ENCODE data around the gene TRAF5. TPM values are rescaled to one million over a fixed set of nuclear protein-coding genes. Genes with fewer than 3 reads are reported as not detected.

Gene TRAF5, protein sequence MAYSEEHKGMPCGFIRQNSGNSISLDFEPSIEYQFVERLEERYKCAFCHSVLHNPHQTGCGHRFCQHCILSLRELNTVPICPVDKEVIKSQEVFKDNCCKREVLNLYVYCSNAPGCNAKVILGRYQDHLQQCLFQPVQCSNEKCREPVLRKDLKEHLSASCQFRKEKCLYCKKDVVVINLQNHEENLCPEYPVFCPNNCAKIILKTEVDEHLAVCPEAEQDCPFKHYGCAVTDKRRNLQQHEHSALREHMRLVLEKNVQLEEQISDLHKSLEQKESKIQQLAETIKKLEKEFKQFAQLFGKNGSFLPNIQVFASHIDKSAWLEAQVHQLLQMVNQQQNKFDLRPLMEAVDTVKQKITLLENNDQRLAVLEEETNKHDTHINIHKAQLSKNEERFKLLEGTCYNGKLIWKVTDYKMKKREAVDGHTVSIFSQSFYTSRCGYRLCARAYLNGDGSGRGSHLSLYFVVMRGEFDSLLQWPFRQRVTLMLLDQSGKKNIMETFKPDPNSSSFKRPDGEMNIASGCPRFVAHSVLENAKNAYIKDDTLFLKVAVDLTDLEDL
- polyA plus RNA-seq (2011; rRNA removed) (14.6 and 16.0 TPM in 2 replicates), polyA plus RNA-seq (2017; fragmentation: RNase III; extraction: RNeasy Plus Mini Kit Qiagen cat#74134 plus additional on column Dnase treatment) (8.2 to 9.5 TPM (median 8.6 TPM) in 3 replicates), polyA minus RNA-seq (2011; rRNA and poly(A)+ RNA removed) (9.6 and 12.8 TPM in 2 replicates)
- 5.4 and 6.3 TPM in 2 replicates for polyA plus RNA-seq (2012; cell fraction: cytosol; rRNA removed)
- polyA plus RNA-seq (2012; cell fraction: nucleus; rRNA removed) = 10.1 and 15.6 TPM in 2 replicates

GRCh38 chr1:211326528-211327345, at the start of gene TRAF5:
Gene TRAF5 (plus strand): TSS chr1:211326833. CDS start chr1:211353240, 26,407 bp downstream.
- peak within 1 kb of the TSS; percentile 87 to 95 for H3K27ac ChIP-seq
- ChIA-PET POLR2A (interaction anchor here (0.9 to 1.0 kb wide), 3 partner anchors 56 to 252 kb away, joined by 4 to 7 read pairs (median 4); partner anchors contain the start of gene SLC30A1), CTCF (interaction anchor here (0.6 to 10.2 kb wide), 8 partner anchors 12 to 328 kb away, joined by 3 to 135 read pairs (median 4); no protein-coding TSS in a partner anchor)
- TF ChIP-seq BHLHE40 (IDR thresholded peaks at IDR 0.05; ENCODE audit: low read depth, low read length) = peak; percentile 35; the same call in 1 of the 2 replicates
- no peak for TF ChIP-seq TFCP2L1 (CRISPR knock-in tag; IDR thresholded peaks at IDR 0.05)
- no peak for TF ChIP-seq ELK1 (IDR thresholded peaks at IDR 0.05; ENCODE audit: low read depth, low read length)
- TF ChIP-seq, protein P1, sequence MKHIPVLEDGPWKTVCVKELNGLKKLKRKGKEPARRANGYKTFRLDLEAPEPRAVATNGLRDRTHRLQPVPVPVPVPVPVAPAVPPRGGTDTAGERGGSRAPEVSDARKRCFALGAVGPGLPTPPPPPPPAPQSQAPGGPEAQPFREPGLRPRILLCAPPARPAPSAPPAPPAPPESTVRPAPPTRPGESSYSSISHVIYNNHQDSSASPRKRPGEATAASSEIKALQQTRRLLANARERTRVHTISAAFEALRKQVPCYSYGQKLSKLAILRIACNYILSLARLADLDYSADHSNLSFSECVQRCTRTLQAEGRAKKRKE (CRISPR knock-in tag; IDR thresholded peaks at IDR 0.05; ENCODE audit: low read depth) = no peak
- TF ChIP-seq, protein P2, sequence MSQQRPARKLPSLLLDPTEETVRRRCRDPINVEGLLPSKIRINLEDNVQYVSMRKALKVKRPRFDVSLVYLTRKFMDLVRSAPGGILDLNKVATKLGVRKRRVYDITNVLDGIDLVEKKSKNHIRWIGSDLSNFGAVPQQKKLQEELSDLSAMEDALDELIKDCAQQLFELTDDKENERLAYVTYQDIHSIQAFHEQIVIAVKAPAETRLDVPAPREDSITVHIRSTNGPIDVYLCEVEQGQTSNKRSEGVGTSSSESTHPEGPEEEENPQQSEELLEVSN (IDR thresholded peaks at IDR 0.05; ENCODE audit: borderline replicate concordance, low read depth) = peak; percentile 52; the same call in 1 of the 2 replicates
- TF ChIP-seq JUNB (IDR thresholded peaks at IDR 0.05) = no peak
- TF ChIP-seq ZFP36 (IDR thresholded peaks at IDR 0.05; ENCODE audit: borderline replicate concordance, partially characterized antibody) = no peak
- TF ChIP-seq BCL3 (IDR thresholded peaks at IDR 0.05) = no peak
- TF ChIP-seq RAD21 (conservative IDR thresholded peaks at IDR 0.05 in 1 of 2, IDR thresholded peaks at IDR 0.05 in 1 of 2) = no peak
- TF ChIP-seq HES2 (IDR thresholded peaks at IDR 0.05) = no peak
- TF ChIP-seq CEBPB (IDR thresholded peaks at IDR 0.05) = no peak
- TF ChIP-seq HMGXB4 (CRISPR knock-in tag; IDR thresholded peaks at IDR 0.05; ENCODE audit: borderline replicate concordance) = no peak
- no peak for TF ChIP-seq RFX5 (IDR thresholded peaks at IDR 0.05)
- no peak for TF ChIP-seq FOSB (CRISPR knock-in tag; IDR thresholded peaks at IDR 0.05)
- TF ChIP-seq, protein P3, sequence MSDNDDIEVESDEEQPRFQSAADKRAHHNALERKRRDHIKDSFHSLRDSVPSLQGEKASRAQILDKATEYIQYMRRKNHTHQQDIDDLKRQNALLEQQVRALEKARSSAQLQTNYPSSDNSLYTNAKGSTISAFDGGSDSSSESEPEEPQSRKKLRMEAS (IDR thresholded peaks at IDR 0.05) = 0 out of 2 replicates have a peak, but pooled peaks have one; percentile 51
- no peak for TF ChIP-seq HOXA7 (CRISPR knock-in tag; IDR thresholded peaks at IDR 0.05)
- peak; percentile 82 for TF ChIP-seq PHF8 (IDR thresholded peaks at IDR 0.05; ENCODE audit: borderline replicate concordance, low read depth)
- TF ChIP-seq HDAC2 (IDR thresholded peaks at IDR 0.05) = no peak
- peak in 1 of 2 experiments; percentile 32; a peak in 1 of 5 replicates for TF ChIP-seq JUN (IDR thresholded peaks at IDR 0.05)
- FAIRE-seq (no peak), ATAC-seq (peak; percentile 77 to 82), DNase-seq (ENCODE audit: low read depth in 1 of 2, low spot score in 1 of 2) (peak; percentile 37 to 62)
- WGBS (ENCODE audit: missing lambda C conversion rate) = 3% methylated on average over 28 of the region's 91 CpGs
- peak within 1 kb of the TSS; percentile 91 for H3K4me2 ChIP-seq
- peaks cover 18% of the 10 kb centered on the region for H3K4me1 ChIP-seq
- no peaks in the 10 kb centered on the region for H3K9me3 ChIP-seq
- peak within 1 kb of the TSS; percentile 85 for H3K4me3 ChIP-seq
